SJSA1 (cell line): ENCODE measurements around the gene IGF2R. TPM values are rescaled to one million over a fixed set of nuclear protein-coding genes. Genes with fewer than 3 reads are reported as not detected.
"Not testable (repeated sequence)": the region's sequence is repeated elsewhere in the genome, so short reads cannot be mapped to it uniquely, and the experiment has no call there.

ENCODE experiments used
- DNase-seq, 2 experiments: peaks; one replicate each; pipeline ENCODE4 v3.0.0-alpha.2; 2015 to 2020; ENCODE audit warnings: low spot score in 2 of 2, low read depth in 1 of 2
- H3K27ac ChIP-seq: fragments of 250-450 bp; sonication (Bioruptor Pico); 2 replicates; pipeline ENCODE4 v1.5.1; 2020; ENCODE audit warnings: mild to moderate bottlenecking, moderate library complexity
- H3K27me3 ChIP-seq: fragments of 250-450 bp; sonication (Bioruptor Pico); replicated peaks from 2 replicates; pipeline ENCODE4 v1.5.1; 2020; ENCODE audit warnings: mild to moderate bottlenecking, moderate library complexity
- H3K36me3 ChIP-seq: fragments of 250-450 bp; sonication (Bioruptor Pico); 2 replicates; pipeline ENCODE4 v1.5.1; 2020; ENCODE audit warnings: mild to moderate bottlenecking
- H3K4me1 ChIP-seq: fragments of 250-450 bp; sonication (Bioruptor Pico); replicated peaks from 2 replicates; pipeline ENCODE4 v1.6.1; 2021; ENCODE audit warnings: mild to moderate bottlenecking
- H3K4me3 ChIP-seq: fragments of 250-450 bp; sonication (Bioruptor Pico); 2 replicates; pipeline ENCODE4 v1.5.1; 2020; ENCODE audit warnings: mild to moderate bottlenecking
- H3K9me3 ChIP-seq: fragments of 250-450 bp; sonication (Bioruptor Pico); replicated peaks from 2 replicates; pipeline ENCODE4 v1.5.1; 2020; ENCODE audit warnings: mild to moderate bottlenecking
- total RNA-seq: library from RNA; depleted of rRNA; stranded (reverse); fragments of >200 nt; shearing (Covaris generic); gene quantifications from 2 replicates; pipeline ENCODE4 v1.2.3, GENCODE V29; 2014

IGF2R gene
- total RNA-seq, 1 experiment from 2014 or later = 54.7 TPM

DNA sequence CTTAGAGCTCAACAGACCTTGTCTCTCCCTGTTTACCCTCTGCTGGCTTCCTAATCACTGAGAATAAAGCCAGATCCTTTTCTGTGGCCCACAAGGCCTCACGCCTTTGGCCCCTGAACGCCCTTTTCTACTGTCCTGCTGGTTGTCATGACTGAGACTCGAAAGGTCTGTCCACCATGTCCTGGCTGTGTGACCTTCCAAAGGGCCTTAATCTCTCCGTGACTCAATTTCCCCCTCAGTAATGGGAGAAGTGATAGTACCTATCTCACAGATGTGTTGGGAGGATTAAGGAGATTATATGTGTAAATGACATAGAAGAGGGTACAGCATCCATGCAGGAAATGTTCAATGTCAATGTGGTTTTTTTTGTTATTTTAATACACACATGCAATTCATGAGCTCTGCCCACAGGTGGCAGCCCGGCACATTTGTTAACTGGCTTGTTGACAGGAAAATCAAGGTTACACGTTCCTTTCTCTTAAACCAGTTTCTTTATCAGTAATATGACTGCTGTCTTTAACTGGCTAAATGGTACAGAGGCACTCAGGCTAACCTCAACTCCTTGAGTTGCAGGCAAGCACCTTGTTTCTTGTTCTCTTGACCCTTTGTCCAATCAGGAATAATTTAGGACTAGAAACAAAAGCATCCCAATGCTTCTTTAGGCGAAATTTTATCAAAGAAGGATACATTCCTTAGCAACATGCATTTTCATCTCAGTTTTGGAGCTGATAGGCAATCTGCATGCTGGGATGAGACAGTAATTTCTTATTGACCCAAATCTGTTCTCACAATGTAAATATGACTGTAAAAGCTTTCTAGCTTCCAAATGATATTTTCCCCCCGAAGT is 169.3 kb downstream of the IGF2R start:
- Histone ChIP-seq H3K36me3 (no peaks in the 10 kb centered on the region), H3K4me1 (peaks cover 11% of the 10 kb centered on the region), H3K4me3 (no peak overlapping the region), H3K9me3 (no peaks in the 10 kb centered on the region), H3K27me3 (no peaks in the 10 kb centered on the region), H3K27ac (no peak overlapping the region)
- DNase-seq = peak in 1 of 2 experiments; percentile 33

DNA sequence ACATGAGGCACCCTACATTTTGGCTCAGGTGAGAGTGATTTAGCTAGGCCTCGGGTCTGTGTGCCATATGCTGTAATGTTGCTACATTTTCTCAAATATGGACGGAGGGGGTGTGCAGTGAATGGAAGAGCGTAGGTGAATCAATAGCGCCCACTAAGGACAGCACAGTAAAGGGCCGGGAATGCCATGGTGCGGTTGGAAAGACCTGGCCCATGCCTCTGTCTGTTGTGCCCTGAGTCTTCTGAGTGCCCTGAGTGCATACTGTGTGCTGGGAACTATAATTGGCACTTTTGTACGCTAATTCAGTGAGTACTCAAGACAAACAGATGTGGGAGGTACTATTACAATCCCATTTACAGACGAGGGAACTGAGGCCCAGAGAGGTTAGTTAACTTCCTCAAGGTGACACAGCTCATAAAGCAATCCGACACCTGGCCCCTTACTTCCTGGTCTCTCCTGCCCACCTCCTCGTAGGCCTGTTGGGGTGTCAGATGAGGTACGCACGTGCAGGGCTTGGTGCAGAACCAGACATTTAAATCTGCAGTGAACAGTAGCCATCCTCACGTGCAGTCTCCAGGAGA is 170.0 kb downstream of the IGF2R start:
- H3K4me1 ChIP-seq = peaks cover 11% of the 10 kb centered on the region
- no peak for DNase-seq
- no peak overlapping the region for H3K27ac ChIP-seq
- H3K9me3 ChIP-seq = no peaks in the 10 kb centered on the region
- H3K36me3 ChIP-seq = no peaks in the 10 kb centered on the region
- no peak overlapping the region for H3K4me3 ChIP-seq
- H3K27me3 ChIP-seq = no peaks in the 10 kb centered on the region

DNA sequence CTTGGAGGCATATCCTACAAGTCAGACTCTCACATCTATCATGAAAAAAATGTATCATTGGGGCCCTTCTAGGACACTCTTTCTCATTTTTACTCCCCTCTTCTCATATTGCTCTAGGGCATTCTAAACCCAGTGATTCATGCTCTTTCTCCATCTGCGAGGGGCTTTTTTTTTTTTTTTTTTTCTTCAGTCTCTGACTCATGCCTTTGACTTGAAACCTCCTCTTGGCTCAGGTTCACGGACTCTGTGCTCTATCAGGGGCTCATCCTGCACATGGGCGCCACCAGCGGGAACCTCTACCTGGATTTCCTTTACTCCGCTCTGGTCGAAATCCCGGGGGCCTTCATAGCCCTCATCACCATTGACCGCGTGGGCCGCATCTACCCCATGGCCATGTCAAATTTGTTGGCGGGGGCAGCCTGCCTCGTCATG is 170.6 kb downstream of the IGF2R start:
- no peaks in the 10 kb centered on the region for H3K36me3 ChIP-seq
- H3K27ac ChIP-seq = no peak overlapping the region
- H3K4me3 ChIP-seq = no peak overlapping the region
- peaks cover 11% of the 10 kb centered on the region for H3K4me1 ChIP-seq
- no peaks in the 10 kb centered on the region for H3K9me3 ChIP-seq
- H3K27me3 ChIP-seq = no peaks in the 10 kb centered on the region
- DNase-seq = peak in 1 of 2 experiments; percentile 47

DNA sequence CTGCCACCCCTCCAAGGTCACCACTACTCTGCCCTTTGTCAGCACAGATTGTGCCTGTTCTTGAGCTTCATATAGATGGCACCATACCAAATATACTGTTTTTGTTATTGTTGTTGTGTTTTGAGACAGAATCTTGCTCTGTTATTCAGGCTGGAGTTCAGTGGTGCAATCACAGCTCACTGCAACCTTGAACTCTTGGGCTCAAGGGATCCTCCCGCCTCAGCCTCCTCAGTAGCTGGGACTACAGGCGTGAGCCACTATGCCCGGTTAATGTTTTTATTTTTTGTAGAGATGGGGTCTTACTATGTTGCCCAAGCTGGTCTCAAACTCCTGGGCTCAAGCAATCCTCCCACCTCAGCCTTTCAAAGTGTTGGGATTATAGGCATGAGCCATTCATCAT is 171.6 kb downstream of the IGF2R start:
- DNase-seq, H3K27me3 ChIP-seq, H3K4me3 ChIP-seq, H3K9me3 ChIP-seq, H3K36me3 ChIP-seq, H3K27ac ChIP-seq: not testable (repeated sequence)
- peaks cover 11% of the 10 kb centered on the region for H3K4me1 ChIP-seq

DNA sequence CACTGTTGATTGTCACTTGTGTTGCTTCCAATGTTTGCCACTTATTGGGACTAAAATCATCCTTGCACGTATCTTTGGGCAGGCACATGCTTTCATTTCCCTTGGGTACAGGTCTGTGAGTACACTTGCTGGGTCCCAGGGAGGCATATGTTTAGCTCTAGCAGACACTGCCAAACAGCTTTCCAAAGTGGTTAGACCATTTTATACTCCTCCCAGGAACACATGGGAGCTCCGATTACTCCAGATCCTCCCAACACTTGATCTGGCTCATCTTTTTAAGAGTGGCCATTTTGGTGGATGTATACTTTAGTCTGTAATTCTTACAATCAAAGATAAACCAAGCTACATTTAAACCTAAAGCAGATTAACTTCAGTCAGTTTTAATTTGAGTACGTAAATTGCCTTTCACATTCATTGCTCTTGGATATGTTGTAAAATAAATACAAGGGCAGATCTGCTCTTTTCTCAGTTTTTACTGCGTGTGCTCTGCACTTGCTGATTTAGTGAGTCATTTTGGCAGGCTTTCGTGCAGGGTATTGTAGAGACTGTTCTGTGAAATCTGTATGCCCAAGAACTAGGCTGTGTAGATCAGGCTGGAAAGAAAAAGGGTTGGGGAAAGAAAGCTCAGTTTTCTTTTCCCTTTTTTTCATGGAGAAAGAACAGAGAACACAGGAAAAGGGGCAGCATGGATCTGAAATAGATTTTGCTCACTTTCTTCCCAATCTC is 172.3 kb downstream of the IGF2R start:
- no peaks in the 10 kb centered on the region for H3K36me3 ChIP-seq
- H3K27ac ChIP-seq = no peak overlapping the region
- peaks cover 11% of the 10 kb centered on the region for H3K4me1 ChIP-seq
- H3K27me3 ChIP-seq = no peaks in the 10 kb centered on the region
- H3K9me3 ChIP-seq = no peaks in the 10 kb centered on the region
- H3K4me3 ChIP-seq = no peak overlapping the region
- DNase-seq = no peak

DNA sequence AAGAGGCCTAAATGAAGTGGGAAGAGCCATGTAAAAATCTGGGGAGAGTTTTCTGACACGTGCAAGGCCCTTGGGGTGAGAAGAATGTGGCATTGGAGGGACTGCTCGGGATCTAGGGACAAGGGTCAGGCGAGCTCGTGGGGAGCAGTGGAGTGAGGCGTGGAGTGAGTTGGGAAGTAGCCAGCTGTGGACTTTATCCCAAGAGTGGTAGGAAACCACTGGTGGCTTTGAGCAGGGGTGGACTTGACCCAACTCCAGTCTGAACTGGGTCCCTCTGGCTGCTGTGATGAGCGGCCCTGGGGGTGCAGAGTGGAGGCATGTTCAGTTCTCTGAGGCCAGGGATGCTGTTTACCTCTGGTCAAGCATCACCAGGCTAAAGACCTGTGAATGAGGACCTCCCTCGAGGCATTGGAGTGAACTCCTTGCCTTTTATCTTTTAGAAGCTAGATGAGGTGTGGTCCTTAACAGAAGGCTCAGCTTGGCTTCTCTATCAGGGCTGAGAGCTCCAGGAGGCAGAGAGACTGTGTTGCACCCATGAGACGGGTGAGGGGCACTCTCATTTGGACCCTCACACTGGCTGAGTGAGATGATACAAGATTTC is 173.3 kb downstream of the IGF2R start:
- H3K4me3 ChIP-seq = no peak overlapping the region
- H3K4me1 ChIP-seq = peaks cover 11% of the 10 kb centered on the region
- no peak overlapping the region for H3K27ac ChIP-seq
- no peaks in the 10 kb centered on the region for H3K36me3 ChIP-seq
- DNase-seq = no peak
- no peaks in the 10 kb centered on the region for H3K27me3 ChIP-seq
- no peaks in the 10 kb centered on the region for H3K9me3 ChIP-seq

DNA sequence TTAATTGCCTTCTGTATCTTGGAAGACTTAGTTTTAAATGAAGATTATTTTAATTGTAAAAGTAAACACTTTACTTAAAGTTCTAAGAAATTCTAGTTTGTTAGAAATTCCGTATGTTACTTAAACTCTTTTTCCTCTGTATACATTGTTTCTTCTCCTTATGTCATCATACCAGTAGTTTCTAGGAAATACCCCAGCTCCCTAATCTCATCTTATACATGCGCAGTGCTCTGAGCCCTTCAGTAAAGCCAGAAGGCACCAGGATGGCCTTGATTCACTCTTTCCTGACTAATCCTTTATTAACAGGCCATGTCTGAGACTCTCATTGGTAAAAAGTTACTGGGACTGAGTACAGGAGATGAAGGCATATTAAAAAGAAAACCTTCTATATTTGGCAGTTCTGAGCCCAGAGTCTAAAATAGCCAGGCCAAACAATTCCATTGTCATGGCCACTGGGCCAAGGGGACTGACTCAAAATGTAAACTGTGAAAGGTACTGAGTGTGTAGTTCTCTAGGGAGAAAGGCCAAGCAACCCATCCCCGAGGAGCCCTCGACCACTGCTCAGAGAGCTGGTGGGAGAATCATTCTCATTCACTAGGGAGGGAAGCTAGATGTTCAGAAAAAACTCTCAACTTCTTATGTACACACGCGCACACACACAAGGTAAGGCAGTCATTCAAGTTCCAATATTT is 177.7 kb downstream of the IGF2R start:
- DNase-seq = peak in 1 of 2 experiments; percentile 9
- Histone ChIP-seq H3K4me1 (no peaks in the 10 kb centered on the region), H3K27me3 (no peaks in the 10 kb centered on the region), H3K36me3 (no peaks in the 10 kb centered on the region), H3K4me3 (no peak overlapping the region), H3K27ac (no peak overlapping the region), H3K9me3 (no peaks in the 10 kb centered on the region)

DNA sequence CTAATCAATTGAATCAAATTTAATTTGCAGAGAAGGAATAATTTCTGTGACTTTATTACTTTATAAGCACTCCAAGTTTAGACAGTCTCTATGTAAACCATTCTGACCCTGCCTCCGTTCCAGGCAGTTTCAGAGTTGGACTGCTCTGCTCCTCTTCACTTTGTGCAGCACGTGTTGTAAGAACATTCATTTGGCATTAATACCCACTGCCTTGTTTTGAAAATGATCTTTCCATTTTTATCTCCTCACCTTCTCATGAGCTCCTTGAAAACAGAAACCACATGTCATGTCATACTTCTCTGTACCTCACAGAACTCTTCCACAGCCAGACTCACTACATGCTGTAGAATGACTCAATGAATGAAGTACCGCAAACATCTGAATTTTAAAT is 178.3 kb downstream of the IGF2R start:
- Histone ChIP-seq H3K4me3 (no peak overlapping the region), H3K9me3 (no peaks in the 10 kb centered on the region), H3K27ac (no peak overlapping the region), H3K36me3 (no peaks in the 10 kb centered on the region), H3K4me1 (no peaks in the 10 kb centered on the region), H3K27me3 (no peaks in the 10 kb centered on the region)
- peak in 1 of 2 experiments; percentile 5 for DNase-seq

DNA sequence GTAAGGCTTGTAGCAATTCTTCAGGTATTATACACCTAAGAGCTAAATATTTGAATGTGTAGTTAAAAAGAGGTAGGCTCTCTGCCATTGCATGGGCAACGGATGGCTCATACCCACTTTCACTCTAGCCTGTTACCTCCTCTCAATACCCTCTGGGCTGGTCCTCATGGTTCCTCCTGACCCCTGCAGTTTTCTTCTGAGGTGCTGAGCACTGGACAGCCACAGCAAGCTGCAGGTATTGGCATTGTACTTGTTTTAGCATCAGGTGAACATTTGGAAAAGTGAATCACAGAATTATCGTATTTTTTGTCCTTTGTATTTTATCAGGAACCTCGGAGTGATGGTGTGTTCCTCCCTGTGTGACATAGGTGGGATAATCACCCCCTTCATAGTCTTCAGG is 185.6 kb downstream of the IGF2R start:
- peak in 1 of 2 experiments; percentile 7 for DNase-seq
- Histone ChIP-seq H3K9me3 (no peaks in the 10 kb centered on the region), H3K4me3 (no peak overlapping the region), H3K36me3 (no peaks in the 10 kb centered on the region), H3K4me1 (no peaks in the 10 kb centered on the region), H3K27me3 (no peaks in the 10 kb centered on the region), H3K27ac (no peak overlapping the region)

DNA sequence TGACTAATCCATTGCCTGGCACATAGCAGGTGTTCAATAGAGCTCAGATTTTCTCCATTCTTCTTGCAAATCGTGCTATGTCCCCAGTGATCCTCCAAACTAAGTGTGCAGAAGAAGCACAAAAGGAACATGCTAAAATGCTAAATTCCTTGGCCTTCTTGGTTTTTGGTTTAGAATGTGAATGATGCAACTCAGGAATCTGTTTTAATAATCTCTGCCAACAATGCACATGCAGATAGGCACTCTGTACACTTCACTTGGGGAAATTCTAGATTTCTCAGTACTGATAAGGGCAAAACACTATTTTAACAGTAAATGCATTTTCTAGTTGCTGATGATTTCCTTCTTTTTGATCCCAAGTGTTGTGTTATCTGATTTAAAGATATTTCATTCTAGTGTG is 188.0 kb downstream of the IGF2R start:
- no peaks in the 10 kb centered on the region for H3K4me1 ChIP-seq
- H3K27ac ChIP-seq = no peak overlapping the region
- H3K27me3 ChIP-seq = no peaks in the 10 kb centered on the region
- no peaks in the 10 kb centered on the region for H3K9me3 ChIP-seq
- DNase-seq = no peak
- no peaks in the 10 kb centered on the region for H3K36me3 ChIP-seq
- no peak overlapping the region for H3K4me3 ChIP-seq

DNA sequence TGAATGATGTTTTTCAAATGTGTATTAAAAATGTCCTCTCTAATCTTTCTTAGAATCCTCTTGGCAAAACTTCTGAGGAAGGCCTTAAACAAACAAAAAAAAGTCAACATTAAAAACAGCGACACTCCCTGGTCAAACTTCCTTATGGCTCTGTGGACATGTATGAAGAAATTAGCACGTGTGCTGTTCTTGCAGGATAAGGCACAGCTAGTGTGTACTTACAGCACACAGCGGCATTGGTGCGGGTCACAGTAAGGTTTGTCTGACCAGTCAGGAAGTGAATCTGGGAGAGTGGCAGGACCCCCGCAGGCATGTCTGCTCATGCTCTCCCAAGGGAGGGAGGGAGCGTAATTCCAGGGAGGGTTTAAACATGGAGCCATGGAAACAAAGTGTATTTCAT is 191.6 kb downstream of the IGF2R start:
- no peaks in the 10 kb centered on the region for H3K9me3 ChIP-seq
- H3K4me1 ChIP-seq = no peaks in the 10 kb centered on the region
- no peak overlapping the region for H3K27ac ChIP-seq
- no peak overlapping the region for H3K4me3 ChIP-seq
- DNase-seq = no peak
- no peaks in the 10 kb centered on the region for H3K36me3 ChIP-seq
- H3K27me3 ChIP-seq = no peaks in the 10 kb centered on the region
